Measurements from ENCODE around the gene MAZ.
"Not testable (repeated sequence)": the region's sequence is repeated elsewhere in the genome, so short reads cannot be mapped to it uniquely, and the experiment has no call there.

MAZ gene

DNA sequence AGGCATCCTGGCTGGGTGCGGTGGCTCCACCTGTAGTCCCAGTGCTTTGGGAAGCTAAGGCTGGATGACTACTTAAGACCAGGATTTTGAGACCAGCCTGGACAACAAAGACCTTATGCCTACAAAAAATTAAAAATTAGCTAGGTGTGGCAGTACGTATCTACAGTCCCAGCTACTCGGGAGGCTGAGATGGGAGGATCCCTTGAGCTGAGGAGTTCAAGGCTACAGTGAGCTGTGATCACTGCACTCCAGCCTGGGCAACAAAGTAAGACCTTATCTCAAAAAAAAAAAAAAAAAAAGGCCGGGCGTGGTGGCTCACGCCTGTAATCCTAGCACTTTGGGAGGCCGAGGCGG lies 20.0 kb downstream of the MAZ start:
- no peak overlapping the region for H3K4me3 ChIP-seq (ENCODE audit: low read depth, low read length)
- no peak for TF ChIP-seq CTCF (IDR thresholded peaks at IDR 0.05; ENCODE audit: low read depth, low read length)

GRCh38 chr16:29830774-29831173 lies 24.4 kb downstream of the MAZ start:
- no peak for TF ChIP-seq CTCF (IDR thresholded peaks at IDR 0.05; ENCODE audit: low read depth, low read length)
- H3K4me3 ChIP-seq (ENCODE audit: low read depth, low read length): no peak overlapping the region

DNA sequence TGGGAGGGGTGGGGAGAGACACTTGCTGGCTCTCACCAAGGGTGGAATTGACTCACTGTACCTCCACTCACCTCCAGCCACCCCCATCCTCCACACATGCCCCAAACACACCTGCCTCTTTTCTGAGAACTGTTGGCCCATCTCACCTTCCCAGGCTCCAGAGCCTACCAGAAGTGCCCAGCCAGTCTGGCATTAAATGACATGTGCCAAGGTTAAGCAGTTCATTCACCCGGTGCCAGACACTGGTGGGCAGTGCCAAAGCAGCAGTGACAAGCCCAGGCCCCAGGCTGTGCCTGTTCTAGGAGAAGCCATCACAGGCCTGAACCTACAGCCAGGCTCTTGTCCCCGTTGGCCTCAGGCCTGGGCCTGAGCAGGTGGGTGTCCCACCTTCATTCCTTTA lies 25.2 kb downstream of the MAZ start:
- TF ChIP-seq CTCF (IDR thresholded peaks at IDR 0.05; ENCODE audit: low read depth, low read length): no peak
- H3K4me3 ChIP-seq (ENCODE audit: low read depth, low read length): no peak overlapping the region

DNA sequence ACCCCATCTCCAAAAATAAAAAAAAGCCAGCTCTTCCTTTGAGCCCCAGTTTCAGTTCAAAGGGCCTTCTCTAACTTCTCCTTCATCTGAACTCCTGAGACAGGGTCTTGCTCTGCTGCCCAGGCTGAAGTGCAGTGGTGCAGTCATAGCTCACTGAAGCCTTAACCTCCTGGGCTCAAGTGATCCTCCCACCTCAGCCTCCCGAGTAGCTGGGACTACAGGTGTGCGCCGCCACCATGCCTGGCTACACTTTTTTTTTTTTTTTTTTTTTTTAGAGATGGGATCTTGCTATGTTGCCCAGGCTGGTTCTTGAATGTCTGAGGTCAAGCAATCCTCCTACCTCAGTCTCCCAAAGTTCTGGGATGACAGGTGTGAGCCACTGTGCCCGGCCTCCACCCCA lies 26.9 kb downstream of the MAZ start:
- H3K4me3 ChIP-seq (ENCODE audit: low read depth, low read length): not testable (repeated sequence)

GRCh38 chr16:29834079-29834478 lies 27.8 kb downstream of the MAZ start:
- H3K4me3 ChIP-seq (ENCODE audit: low read depth, low read length): no peak overlapping the region
- no peak for TF ChIP-seq CTCF (IDR thresholded peaks at IDR 0.05; ENCODE audit: low read depth, low read length)

GRCh38 chr16:29835926-29836325 lies 29.6 kb downstream of the MAZ start:
- H3K4me3 ChIP-seq (ENCODE audit: low read depth, low read length): no peak overlapping the region
- TF ChIP-seq CTCF (IDR thresholded peaks at IDR 0.05; ENCODE audit: low read depth, low read length): no peak

DNA sequence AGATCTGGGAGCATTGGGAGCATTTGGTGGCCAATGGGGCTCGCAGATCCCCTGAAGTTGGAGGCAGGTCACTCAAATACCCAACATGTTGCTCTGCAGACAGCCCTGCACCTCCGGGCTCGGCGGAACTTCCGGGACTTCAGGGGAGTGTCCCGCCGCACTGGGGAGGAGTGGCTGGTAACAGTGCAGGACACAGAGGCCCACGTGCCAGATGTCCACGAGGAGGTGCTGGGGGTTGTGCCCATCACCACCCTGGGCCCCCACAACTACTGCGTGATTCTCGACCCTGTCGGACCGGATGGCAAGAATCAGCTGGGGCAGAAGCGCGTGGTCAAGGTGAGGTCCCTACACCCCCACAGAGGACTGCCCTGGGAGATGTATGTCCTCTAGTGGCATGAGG lies 30.3 kb downstream of the MAZ start:
- no peak overlapping the region for H3K4me3 ChIP-seq (ENCODE audit: low read depth, low read length)
- TF ChIP-seq CTCF (IDR thresholded peaks at IDR 0.05; ENCODE audit: low read depth, low read length): no peak

- no peak overlapping the region for H3K4me3 ChIP-seq (ENCODE audit: low read depth, low read length)
- no peak for TF ChIP-seq CTCF (IDR thresholded peaks at IDR 0.05; ENCODE audit: low read depth, low read length)
Measured at GRCh38 chr16:29837841-29838240, 31.5 kb downstream of the MAZ start.

Data from WI38 (cell line).